Cardiac ventricle fibroblast (primary cell): Measurements from ENCODE around the gene MTLN. TPM values are rescaled to one million over a fixed set of nuclear protein-coding genes. Genes with fewer than 3 reads are reported as not detected.

Experiments used
- total RNA-seq: library from RNA; depleted of rRNA; stranded (reverse); fragments of >200 nt; gene quantifications from 2 replicates; pipeline ENCODE4 v1.2.3, GENCODE V29; 2015

The MTLN gene
- total RNA-seq, result 50.3 and 65.1 TPM in 2 replicates

GRCh38 chr2:110211938-110212858 is at the start of gene MTLN:
MTLN (minus strand) TSS chr2:110212547; CDS start chr2:110212525, 22 bp downstream.

GRCh38 chr2:110204408-110205385 is 7.7 kb downstream of the MTLN start, which contains the start of gene NPHP1:
NPHP1 (minus strand) TSS chr2:110205013; CDS start chr2:110204968, 45 bp downstream.

Other genes with a start within 250 kb of the MTLN start
- gene MALL, start 96.7 kb downstream of the MTLN start, total RNA-seq, result 38.4 and 41.5 TPM in 2 replicates
- gene NPHP1, start 7.5 kb downstream of the MTLN start, total RNA-seq, result 0.73 and 1.7 TPM in 2 replicates